ENCODE measurements around the gene DZIP1. TPM values are rescaled to one million over a fixed set of nuclear protein-coding genes. Genes with fewer than 3 reads are reported as not detected.
"Not testable (repeated sequence)": the region's sequence is repeated elsewhere in the genome, so short reads cannot be mapped to it uniquely, and the experiment has no call there.

DZIP1 gene
- polyA plus RNA-seq, 12 donors = 14.0 to 38.1 (median 29.2) TPM; not detected in 1

DNA sequence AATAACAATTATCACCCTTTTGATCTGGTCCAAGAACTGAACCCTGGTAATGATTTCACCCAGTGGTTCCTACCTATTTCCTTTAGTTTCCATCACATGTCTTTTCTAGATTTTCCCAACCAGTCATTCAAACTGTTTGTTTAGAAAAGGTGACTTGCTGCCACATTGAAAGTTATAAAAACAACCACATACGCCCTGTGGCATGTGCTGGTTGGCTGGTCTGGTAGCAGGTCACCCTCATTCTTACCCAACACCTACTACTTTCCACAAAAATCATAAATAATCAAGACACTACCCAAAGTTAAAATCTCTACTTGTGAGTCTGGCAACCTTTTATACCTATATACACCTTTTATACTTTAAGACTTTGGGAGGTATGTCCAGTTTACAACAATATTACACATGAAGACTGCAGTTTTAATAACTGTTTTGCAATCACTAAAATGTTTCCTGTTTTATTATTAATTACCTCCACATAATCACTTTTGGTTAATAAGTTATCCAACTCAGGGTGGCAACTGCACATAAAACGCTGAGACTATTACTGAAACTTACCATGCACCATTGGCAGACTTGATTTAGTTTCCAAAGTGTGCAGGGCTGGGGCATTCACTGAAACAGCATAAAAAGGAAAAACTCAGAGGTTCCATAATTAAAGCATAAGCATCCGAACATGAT lies 38.9 kb downstream of the DZIP1 start:
- no peak for DNase-seq

DNA sequence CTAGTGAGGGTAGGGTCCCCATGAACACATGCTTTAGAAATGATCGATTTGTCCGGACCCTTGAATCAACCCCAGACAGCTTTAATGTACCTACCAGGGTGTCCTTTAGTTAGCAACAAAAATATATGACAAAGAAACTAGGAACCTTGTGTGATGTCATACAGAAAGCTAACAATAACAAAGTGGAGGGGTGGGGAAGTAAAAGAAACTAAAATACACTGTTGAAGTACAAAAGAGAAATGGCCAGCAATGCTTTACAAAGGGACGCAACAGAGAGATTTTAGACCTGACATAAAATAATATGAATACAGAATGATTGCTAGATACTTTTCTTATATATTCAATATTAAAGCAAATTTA lies 40.0 kb downstream of the DZIP1 start:
- no peak for DNase-seq

GRCh38 chr13:95603887-95604555 lies 40.5 kb downstream of the DZIP1 start:
- DNase-seq = no peak

GRCh38 chr13:95601906-95602305 lies 42.6 kb downstream of the DZIP1 start:
- DNase-seq = no peak

DNA sequence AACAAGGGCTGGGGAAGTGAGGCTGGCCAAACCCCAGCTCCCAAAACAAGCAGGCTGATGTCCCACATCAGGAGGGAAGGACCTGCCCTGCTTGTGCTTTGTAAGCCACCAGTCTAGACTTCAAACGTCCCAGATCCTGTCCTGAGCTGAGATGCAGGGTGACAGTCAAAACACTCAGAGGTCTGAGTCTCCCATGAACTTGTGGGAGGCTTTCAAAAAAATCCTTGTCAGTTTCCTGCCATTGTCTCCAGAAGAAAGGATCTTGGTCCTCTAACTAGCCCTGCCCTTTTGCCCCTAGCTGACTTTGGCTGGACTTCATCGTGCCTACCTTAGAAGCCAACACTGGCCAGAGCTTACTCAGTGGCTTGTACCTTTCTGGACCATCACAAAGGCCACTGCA lies 43.3 kb downstream of the DZIP1 start:
- no peak for DNase-seq

GRCh38 chr13:95596701-95597100 lies 47.8 kb downstream of the DZIP1 start:
- no peak for DNase-seq

DNA sequence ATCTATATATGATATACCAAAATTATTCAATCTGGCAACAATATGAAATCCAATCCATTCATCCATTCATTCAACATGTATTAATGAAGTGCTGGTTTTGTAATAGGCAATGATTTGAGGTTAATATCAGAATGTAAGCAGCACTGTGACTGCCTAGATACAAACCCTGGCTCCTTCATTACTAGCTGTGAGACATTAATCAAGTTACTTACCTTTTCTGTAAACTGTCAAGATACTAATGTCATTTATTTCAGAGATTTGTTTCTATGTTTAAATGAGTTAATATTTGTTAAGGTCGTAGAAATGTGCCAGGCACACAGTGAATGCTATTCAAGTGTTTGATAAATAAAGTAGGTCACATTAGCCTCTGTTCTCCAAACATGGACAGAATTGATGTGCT lies 51.0 kb downstream of the DZIP1 start:
- no peak for DNase-seq

DNA sequence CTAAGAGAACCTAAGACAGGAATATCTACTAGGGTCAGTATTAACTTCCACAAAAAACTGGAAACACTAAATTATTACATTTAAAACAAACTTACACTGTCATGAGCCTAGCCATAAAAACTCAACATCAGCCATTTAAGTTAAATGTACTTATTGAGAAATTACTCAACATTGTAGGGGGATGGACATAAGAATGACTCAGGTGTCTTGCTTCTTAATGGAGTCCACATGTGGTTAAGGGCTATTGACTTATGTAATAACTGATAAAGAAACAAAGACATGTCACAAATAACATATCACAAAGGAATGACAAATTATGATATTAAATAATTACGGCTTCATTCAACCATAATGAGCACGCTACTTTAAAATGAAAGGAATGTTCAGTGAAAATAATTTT lies 55.8 kb downstream of the DZIP1 start:
- no peak for DNase-seq

DNA sequence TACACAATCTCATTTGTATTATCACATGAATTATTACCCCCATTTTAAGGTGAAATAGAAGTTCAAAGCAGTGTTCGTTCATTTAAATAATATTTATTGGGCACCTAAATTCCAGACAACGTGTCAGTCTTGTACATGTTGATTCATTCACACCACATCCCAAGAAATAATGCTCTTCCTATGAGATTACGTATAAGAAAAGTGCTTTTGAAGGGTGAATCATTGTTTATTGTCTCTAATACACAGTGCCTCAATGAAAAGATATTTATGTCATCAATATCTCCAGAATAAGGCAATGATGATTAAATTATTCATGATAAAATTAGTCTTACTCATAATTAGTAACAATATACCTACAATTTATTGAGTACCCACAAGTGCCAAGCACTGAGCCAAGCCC lies 56.4 kb downstream of the DZIP1 start:
- DNase-seq = no peak

GRCh38 chr13:95585867-95586266 lies 58.6 kb downstream of the DZIP1 start:
- no peak for DNase-seq

DNA sequence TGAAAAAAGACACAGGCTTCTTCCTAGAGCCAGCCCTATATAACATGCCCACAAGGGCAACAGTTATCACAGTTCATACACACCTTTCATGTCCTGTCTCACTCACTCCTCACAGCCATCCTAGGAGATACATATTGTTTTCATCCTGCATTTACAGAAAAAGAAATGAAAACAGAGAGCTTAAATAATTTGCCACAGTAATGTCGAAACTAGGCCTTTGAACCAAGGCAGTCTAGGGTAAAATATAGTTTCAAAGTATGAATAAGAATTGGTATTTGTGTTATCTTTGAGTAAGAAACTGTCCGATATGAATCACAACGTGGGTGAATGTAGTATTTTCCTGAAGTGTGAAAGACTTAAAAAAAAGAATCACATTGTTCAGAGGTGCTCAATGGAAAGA lies 65.2 kb downstream of the DZIP1 start:
- no peak for DNase-seq

DNA sequence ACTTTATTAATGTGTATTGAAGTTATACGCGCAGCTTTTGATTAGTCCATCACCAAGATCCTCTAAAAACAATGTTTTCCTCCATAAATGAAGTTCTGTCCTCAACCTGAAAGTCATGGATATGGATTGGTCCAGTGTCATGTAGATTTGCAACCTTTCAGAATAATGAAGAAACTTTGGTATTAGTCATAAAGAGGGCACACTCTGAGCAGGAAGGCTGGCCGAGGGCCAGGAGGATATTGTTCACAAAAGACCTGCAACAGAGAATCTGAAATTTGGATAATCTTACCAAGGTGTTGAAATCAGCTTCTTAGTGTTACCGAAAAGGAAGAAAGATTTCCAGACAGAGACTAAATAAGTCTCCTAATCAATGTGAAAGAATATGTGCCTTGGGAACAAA lies 71.3 kb downstream of the DZIP1 start:
- DNase-seq = no peak

DNA sequence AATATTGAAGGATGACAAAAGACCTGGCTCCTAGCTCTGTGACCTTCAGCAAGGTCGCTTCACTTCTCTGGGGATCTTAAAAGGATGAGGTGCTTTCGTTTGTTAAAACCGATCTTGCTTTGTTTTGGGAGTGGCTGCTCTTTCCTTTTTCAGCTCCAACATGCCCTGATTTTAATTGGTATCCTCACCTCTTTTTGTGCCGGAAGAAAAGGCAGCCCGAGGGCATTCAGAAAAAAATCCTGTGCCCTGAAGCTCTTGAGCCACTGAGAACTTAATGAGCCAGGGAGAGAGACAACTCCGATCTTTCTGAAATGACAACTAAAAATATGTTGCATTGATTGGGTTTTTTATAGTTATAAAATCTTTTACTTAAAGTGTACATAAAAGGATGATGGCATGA lies 72.6 kb downstream of the DZIP1 start:
- DNase-seq = no peak

DNA sequence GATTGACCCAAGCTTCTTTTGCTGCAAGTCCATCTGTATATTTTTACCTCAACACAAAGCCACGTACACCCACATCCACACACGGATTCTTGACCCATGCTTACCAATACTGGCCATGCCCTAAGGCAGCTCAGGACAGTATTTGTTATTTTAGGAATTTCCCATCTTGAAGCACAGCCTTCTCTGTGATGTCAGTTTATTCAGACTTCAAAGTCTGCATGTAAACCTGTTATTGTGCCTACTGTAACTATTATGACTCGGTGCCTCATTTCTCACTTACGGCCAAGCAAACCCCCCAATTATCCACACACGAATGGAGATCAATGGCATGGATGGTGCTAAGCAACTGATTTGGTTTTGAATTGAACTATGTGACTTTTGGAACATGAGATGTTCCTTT lies 74.5 kb downstream of the DZIP1 start:
- no peak for DNase-seq

GRCh38 chr13:95568131-95568530 lies 76.4 kb downstream of the DZIP1 start:
- no peak for DNase-seq

GRCh38 chr13:95565758-95566157 lies 78.7 kb downstream of the DZIP1 start:
- not testable (repeated sequence) for DNase-seq

GRCh38 chr13:95564733-95565291 lies 79.7 kb downstream of the DZIP1 start:
- DNase-seq = no peak

DNA sequence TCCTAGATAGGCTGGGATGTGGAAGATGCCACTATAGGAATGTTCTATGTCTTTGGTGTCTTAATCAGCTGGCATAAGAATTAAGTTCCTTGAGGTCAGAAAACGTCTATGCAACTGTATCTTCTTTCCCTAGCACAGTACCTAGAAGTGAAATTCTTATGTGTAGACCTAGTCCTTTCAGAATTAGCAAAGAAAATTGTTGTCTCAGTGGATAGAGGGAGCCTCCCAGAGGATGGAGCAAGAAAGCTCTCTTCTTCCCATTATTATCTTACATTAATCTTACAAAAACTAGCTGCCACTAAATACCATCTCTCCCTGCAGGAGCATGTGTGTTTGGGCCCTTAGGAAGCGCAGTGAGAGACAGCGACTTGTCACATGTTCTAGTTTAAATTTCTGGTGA lies 80.4 kb downstream of the DZIP1 start:
- DNase-seq = no peak

DNA sequence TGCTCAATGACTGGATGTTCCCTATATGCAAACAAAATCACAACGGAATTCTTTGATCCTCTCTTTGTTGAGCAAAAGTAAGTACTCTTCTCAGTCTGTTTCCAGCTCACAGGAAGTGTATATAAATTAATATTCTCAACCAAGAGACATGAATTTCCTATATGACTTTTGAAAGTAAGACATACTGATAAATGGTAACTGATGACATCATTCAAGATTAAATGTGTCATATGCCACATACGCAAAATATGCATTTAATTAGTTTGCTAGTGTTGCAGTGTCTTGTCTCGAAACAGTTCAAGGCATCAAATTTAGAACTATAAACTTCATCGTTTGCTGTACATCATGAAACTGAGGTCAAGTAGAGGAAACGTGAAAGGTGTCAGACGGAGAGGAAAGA lies 84.1 kb downstream of the DZIP1 start:
- no peak for DNase-seq

DNA sequence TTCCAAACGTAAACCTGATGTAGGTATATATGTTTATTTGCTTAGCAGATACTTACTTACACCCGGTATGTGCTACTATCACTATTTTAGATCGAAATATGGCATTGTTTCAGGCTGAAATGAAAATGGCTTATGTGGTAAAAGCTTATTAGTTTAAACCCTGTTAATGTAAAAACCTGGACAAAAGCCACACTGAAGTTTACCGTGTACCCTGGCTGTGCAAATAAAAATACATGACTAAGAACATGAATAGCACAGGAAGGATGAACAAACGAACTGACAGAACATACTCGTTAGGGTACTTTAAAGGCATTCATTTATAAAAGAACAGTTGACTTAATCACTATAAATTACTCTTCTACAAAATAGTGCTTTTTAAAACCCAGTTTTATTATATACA lies 85.4 kb downstream of the DZIP1 start:
- no peak for DNase-seq

GRCh38 chr13:95557013-95557412 lies 87.5 kb downstream of the DZIP1 start:
- DNase-seq = no peak

DNA sequence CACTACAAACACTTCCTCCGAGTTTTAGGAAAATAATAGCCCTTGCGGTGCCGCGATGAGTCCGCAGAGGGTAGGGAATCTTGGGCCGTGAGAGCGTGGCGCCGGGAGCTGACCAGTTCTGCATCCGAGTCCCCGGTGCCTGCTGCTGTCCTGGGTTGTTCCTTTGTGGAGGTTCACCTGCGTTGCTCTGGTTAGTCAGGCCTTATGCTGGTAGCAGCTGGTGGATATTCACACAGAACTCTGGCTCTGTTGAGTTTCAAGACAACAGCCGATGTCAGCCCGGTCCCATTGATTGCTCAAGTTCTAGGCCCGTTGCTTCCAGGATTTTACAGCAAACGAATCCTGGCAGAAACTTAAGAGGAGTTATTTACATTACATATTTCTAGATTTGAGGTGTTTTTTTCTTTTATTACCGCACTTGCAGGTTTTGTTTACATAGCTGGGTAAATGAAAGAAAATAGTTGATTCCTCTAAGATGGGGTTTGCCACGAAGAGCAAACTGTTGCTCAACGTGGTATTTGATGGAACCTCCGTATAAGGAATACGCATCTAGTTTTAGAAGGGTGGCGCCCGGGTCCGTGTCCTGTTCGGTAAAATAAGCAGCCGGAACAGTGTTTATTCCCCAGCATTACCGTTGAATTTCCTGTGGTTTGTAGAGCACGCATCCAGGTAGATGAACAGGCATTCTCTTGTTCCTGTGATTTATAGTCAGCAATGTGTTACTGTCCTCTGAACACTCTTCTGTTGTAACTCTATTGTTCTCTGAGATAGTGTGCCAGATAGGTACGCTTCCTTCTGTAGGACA lies 90.7 kb downstream of the DZIP1 start:
- DNase-seq = no peak

Measured in muscle of arm (tissue), 12 donors.